Skin epidermis (tissue), 12 donors: ENCODE measurements around the gene PIP4K2B.
"Not testable (repeated sequence)": the region's sequence is repeated elsewhere in the genome, so short reads cannot be mapped to it uniquely, and the experiment has no call there.

Source experiments
- H3K27ac ChIP-seq, 21 experiments: fragments of 200-600 bp; sonication (generic) in 11 of 21; one replicate each; pipeline ENCODE4 v1.5.0; 2020; ENCODE audit warnings: mild to moderate bottlenecking in 3 of 21, inconsistent platforms in 2 of 21, moderate library complexity in 2 of 21
- H3K4me3 ChIP-seq, 7 experiments: fragments of 200-600 bp; sonication (generic) in 2 of 7; one replicate each; pipeline ENCODE4 v1.5.0; 2020; ENCODE audit warnings: inconsistent platforms in 2 of 7, mild to moderate bottlenecking in 2 of 7, moderate library complexity in 1 of 7

Gene PIP4K2B

DNA sequence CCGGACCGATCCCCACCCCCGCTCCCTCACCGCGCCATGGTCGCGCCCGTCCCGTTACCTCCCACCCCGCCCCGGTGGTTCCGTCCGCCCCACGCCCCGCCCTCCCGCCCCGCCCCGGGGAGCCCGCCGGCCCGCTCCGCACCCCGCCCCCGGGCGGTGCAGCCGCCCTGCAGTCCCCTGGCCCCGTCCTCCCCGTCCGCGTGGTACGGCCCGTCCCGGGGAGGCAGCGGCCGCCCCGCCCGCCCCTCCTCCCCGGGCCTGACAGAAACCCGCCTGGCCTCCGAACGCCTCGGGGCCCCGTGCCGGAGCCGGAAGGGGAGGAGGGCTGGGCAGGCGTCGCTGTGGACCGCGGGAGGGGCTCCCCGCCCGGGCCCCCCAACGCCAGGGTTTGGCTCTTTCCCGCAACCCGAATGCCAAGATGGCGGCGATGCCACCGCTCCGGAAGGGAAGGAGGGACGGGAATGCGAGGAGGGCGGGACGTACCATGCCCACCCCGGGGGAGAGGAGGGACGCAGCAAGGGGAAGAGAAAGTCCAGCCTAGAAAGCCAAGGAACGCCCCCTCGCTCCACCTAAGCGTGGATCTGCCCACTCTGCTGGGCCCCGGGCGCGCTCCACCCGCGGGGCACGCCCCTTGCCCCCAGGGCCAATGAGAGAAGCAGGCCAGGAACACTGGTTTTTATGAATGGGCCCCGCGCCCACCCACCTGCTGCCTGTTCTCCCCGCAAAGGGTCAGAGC is at the start of gene PIP4K2B:
Gene PIP4K2B (minus strand): TSS at position 56 of the 736 bp plus-strand sequence. CDS start 132 bp downstream, outside the sequence.
- Histone ChIP-seq H3K4me3 (peak within 1 kb of the TSS; percentile 65 to 86 (median 80)), H3K27ac (peak within 1 kb of the TSS; percentile 96 to 100 (median 99))

GRCh38 chr17:38848557-38848891 is 49.2 kb upstream of the PIP4K2B start:
- Histone ChIP-seq H3K27ac (no peak overlapping the region), H3K4me3 (no peak overlapping the region)

- H3K27ac ChIP-seq: peak overlapping the region in 1 of 21 experiments; percentile 25
- no peak overlapping the region for H3K4me3 ChIP-seq
Observed at GRCh38 chr17:38844261-38844757, 45.0 kb upstream of the PIP4K2B start.

DNA sequence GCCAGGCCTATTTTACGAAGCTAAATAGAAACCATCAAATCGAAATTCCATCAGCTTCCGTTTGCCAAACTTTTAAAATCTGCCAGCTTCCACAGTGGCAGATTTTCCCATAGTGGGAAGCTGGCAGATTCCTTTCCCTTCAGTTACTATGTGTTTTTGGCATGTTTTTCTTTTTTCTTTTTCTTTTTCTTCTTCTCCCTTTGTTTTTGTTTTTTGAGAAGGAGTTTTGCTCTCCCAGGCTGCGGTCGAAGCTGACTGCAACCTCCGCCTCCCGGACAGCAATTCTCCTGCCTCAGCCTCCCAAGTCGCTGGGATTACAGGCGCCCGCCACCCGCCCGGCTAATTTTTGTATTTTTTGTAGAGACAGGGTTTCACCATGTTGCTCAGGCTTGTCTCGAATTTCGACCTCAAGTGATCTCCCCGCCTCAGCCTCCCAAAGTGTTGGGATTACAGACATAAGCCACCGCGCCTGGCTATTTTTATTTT is 26.4 kb upstream of the PIP4K2B start:
- Histone ChIP-seq H3K27ac (peak overlapping the region; percentile 90 to 100 (median 97)), H3K4me3 (peak overlapping the region; percentile 61 to 96 (median 80))

DNA sequence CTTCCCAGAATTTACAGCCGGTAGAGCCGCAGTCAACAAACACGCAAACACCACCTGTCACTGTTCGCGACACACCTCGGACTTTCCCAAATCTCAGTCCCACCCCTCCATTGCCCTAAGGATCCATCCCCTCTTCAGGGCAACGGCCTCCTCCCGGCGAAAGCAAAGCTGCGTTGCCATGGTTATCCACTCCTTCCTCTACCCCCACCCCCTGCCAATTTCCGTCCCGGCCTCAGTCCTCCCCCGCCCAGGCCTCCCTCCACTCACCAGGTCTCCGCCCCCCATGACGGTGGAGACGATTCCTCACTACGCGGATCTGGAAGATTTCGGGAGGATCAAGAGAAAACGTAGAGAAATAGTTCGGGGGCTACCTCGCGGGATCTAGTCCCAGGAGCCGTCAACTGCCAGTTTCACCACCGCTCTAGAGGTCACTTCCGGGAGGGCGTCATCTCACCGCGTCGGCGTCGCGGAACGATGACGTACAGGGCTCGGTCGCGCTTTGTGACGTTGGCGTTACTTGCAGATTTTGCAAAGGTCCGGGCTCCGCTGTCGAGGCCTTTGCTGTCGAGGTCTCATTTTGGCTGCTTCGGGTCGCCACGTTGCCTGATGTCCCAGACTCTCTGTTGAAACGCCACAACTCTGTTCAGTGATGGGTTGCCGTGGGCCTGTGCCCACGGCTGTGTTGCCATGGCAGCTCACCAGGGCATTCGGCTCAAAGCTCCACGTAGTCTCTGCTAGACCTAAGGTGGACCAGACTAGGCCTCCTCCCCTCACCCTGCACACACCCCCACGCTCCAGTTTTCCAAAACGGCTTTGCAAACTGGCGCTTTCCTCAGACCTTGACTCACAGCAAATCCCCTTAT is 25.8 kb upstream of the PIP4K2B start, which contains the start of gene CWC25:
Gene CWC25 (minus strand): TSS at position 423 of the 863 bp plus-strand sequence. CDS start 138 bp downstream, at position 285.
- Histone ChIP-seq H3K4me3 (peak within 1 kb of the TSS; percentile 61 to 96 (median 80)), H3K27ac (peak within 1 kb of the TSS; percentile 90 to 100 (median 97))

DNA sequence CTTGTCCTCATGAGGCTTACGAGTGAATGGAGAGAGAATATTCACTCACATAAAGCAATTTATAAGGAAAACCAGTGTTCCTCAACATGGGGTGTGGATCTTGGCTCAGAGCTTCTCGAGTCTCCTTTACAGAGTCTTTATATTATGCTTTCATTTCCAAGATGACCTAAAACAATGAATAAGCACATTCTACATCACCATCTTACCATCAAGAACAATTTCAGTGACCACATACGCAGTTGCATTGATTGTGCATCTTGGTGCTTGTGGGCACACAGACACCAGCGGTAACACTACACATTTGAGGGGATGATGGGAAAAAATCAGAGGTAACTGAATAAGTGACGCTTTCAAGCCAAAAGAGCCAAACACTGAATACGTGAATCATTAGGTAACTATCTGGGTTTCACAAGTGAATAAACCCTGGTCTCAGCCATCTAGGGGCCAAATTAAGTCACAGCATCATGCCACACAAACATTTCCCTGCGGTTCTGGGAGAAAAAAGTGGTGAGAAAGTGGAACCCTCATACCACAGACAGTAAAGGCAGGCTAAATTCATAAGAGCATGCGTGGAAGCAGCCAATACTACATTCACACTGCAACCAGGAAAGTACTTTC is 16.3 kb upstream of the PIP4K2B start:
- Histone ChIP-seq H3K27ac (no peak overlapping the region), H3K4me3 (no peak overlapping the region)

DNA sequence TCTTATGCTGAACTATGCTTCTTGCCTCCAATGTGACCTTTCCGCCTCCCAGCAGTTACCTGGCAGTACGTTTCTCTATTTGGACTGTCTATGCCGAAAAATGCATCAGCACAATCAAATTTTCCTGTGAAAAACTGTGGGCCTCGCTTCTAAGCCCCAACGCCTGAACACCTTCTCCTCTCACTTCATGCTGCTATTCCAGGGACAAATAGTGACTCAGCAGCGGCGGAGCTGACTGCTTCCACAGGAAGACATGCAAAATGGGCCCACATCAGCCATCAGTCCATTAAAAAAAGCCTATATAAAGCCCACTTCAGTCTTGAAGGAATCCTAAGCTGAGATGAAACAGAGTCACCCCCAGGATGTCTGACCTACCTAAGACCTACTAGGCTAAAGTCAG is 10.5 kb upstream of the PIP4K2B start:
- H3K27ac ChIP-seq: no peak overlapping the region

DNA sequence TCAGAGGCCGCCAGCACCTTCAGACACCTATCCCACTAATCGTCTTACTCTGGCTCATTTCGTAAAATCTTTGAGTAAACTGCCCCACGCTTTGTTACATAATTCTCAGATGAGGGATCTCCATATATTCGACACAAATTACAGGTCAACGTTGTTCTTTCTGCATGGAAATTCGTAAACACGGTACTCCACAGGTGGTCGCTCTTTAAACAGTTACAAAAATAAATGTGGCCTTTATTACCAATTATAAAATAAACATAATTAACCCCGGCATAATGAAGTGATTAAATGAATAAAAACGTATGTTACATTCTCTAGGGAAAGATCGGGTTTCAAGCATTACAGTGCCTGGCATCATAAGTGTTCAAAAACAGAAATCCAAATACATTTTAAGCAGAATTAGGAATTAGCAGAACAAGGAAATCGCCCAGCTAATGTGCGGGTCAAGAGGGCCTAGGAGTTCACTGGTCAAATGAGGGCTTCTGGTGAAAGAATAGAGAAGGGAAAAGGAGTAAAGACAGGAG is 943 bp upstream of the PIP4K2B start:
- Histone ChIP-seq H3K27ac (peak overlapping the region in 20 of 21 experiments; percentile 96 to 100 (median 99)), H3K4me3 (peak overlapping the region; percentile 65 to 86 (median 80))

More for the DNA sequence above, 10.5 kb upstream of the PIP4K2B start:
- no peak overlapping the region for H3K4me3 ChIP-seq

GRCh38 chr17:38798614-38799500 is 499 bp downstream of the PIP4K2B start:
- peak overlapping the region; percentile 65 to 86 (median 80) for H3K4me3 ChIP-seq

DNA sequence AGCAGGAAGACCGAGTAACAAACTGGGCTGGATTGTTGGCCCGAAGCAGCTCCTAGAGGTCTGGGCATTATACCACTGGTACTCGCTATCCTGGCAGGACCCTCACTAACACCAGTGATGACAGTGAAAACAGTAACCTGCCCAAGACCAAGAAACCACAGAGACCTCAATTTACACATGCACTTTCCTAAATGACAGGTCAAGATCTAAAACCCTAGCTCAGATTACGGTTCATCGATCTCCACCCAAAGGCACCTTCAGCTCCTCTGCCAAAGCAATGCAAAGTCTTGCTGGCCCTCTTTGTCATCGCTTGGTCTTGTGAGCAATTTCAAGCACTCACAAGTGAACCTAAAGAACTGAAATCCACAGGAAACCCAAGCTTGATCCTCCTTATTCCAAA is 1.5 kb downstream of the PIP4K2B start:
- peak overlapping the region in 4 of 7 experiments; percentile 65 to 85 (median 76) for H3K4me3 ChIP-seq
- peak overlapping the region in 13 of 21 experiments; percentile 3 to 100 (median 99) for H3K27ac ChIP-seq

More at GRCh38 chr17:38798614-38799500, 499 bp downstream of the PIP4K2B start:
- peak overlapping the region; percentile 96 to 100 (median 99) for H3K27ac ChIP-seq

- peak overlapping the region in 6 of 21 experiments; percentile 14 to 38 (median 24) for H3K27ac ChIP-seq
- H3K4me3 ChIP-seq: no peak overlapping the region
Observed at GRCh38 chr17:38797158-38797490, 2.2 kb downstream of the PIP4K2B start.

DNA sequence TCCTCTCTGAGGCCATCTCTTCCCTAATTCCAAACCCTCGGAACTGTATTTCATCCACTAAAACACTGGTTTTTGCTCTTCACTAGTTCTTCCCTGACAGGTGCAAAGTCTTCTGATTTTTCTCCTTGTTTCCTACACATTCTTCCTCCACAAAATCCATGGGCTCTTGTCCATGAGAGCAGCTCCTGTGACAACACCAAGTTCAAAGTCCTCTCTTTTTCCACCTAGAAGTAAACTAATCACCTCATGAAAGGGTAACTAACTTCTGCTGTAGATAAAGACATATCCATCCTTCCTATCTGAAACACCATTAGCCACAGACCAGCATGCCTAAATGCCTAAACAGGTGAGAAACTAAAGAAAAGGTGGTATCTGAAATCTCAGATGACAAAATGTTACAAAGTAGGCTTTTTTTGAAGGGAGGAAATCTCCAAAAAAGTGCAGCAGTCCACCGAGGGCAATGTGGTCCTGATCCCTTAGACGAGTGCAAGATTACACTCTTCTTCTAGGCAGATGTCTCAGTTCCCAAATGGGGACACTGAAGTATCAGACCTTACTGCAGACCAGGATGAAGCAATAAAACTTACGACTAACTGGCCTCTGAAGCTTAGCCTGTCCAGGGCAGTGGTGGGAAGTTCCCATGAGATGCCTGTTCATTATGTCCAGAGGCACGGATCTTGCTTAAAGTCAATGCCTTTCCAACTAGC is 2.8 kb downstream of the PIP4K2B start:
- Histone ChIP-seq H3K27ac (peak overlapping the region in 3 of 21 experiments; percentile 14 to 35 (median 23)), H3K4me3 (no peak overlapping the region)

DNA sequence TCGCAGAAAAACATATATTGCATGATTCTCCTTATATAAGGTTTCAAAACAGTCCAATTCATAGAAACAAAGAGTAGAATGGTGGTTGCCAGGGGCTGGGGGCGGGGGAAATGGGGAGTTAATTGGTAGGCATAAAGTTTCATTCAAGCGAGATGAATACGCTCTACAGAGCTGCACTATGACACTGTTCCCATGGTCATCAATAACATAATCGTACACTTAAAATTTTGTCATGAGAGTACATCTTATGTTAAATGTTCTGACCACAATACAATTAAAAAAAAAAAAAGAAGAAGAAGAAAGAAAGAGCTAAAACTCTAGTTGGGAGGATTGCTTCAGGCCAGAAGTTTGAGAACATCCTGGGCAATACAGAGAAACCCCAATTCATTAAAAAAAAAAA is 5.1 kb downstream of the PIP4K2B start:
- no peak overlapping the region for H3K4me3 ChIP-seq

GRCh38 chr17:38791162-38791561 is 8.2 kb downstream of the PIP4K2B start:
- H3K27ac ChIP-seq: no peak overlapping the region
- no peak overlapping the region for H3K4me3 ChIP-seq

More for the DNA sequence above, 5.1 kb downstream of the PIP4K2B start:
- no peak overlapping the region for H3K27ac ChIP-seq

DNA sequence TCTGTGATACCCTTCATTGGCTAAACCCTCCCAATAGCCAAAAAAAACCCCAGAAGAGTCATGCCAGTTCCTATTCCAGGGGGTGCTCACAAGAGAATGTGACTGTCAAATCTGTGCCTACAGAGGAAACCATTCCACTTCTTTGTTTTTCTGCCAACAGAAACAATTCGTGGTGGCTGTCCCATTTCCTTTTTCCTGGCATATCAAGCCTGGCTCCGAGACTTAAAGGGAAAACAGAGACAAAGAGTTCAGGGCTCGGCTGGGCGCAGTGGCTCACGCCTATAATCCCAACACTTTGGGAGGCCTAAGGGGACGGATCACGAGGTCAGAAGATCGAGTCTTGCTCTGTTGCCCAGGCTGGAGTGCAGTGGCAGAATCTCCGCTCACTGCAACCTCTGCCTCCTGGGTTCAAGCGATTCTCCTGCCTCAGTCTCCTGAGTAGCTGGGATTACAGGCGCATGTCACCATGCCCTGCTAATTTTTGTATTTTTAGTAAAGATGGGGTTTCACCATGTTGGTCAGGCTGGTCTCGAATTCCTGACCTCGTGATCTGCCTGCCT is 9.1 kb downstream of the PIP4K2B start:
- H3K27ac ChIP-seq: peak overlapping the region in 2 of 21 experiments; percentile 2 to 46
- H3K4me3 ChIP-seq: not testable (repeated sequence)

DNA sequence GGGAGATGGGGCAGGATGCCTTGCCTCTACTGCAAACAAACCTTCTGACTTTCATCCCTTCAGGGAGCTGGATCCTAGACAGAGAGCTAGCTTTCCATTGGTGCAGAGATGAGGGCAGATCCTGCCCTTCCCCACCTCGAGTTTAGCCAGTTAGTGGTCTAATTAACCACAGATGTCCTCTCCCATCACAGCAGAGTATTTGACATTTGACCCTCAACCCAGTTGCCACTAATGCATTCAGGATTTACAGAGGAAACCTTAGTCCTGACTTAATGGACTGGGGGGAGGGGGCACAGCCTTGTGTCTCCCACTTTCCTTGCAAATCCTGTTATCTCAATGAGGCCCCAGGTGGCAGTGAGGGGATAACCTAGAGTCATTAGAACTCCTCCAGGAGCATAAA is 10.2 kb downstream of the PIP4K2B start:
- no peak overlapping the region for H3K27ac ChIP-seq
- no peak overlapping the region for H3K4me3 ChIP-seq

DNA sequence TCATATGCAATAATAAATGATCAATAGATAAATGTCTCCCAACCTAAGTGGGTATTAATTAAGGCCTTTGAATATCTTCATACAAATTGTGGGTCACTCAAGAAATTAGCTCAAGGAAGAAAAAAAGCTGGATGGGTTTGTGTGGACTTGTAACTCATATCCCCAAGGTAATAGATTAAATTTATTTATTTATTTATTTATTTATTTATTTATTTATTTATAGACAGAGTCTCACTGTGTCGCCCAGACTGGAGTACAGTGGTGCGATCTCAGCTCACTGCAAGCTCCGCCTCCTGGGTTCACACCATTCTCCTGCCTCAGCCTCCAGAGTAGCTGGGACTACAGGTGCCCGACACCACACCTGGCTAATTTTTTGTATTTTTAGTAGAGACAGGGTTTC is 11.4 kb downstream of the PIP4K2B start:
- not testable (repeated sequence) for H3K4me3 ChIP-seq, H3K27ac ChIP-seq

GRCh38 chr17:38786372-38786771 is 13.0 kb downstream of the PIP4K2B start:
- no peak overlapping the region for H3K4me3 ChIP-seq
- no peak overlapping the region for H3K27ac ChIP-seq
